ENCODE data around the gene MTAP.

MTAP gene

DNA sequence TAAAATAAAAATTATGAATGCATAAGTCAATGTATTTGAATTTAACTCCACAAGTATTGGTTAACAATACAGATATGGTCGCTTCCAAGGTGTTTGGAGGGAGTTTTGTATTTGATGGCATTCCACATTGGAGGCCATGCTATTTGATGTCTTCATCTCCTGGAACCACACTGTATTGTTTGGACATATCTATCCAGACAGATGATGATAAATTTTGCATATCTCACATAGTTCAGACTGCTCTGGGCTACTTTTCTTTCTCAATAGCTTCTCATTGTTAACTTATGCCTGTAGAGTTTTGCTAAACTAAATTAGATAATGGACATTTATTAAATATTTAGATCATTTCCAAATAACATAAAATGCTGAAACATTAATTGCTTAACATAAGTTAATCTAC is 133.7 kb downstream of the MTAP start:
- H3K14ac ChIP-seq (ENCODE audit: low read length in 2 of 2) = no peak overlapping the region
- no peak overlapping the region for H2BK12ac ChIP-seq (ENCODE audit: low read length in 2 of 2)
- H3K79me1 ChIP-seq (replicated peaks; ENCODE audit: low read length, poor library complexity, severe bottlenecking) = no peaks in the 10 kb centered on the region
- H3K4me1 ChIP-seq (ENCODE audit: control insufficient read depth, insufficient read depth, low read depth, low read length) = no peaks in the 10 kb centered on the region
- no peak overlapping the region for H3K23ac ChIP-seq (ENCODE audit: low read length in 2 of 2)
- H2AK5ac ChIP-seq (ENCODE audit: low read length, severe bottlenecking) = no peak overlapping the region
- H3K36me3 ChIP-seq (ENCODE audit: control insufficient read depth in 1 of 2, insufficient read depth in 2 of 2, low read depth in 1 of 2, low read length in 2 of 2) = peaks cover 0 to 4% of the 10 kb centered on the region in 2 experiments
- H2BK5ac ChIP-seq (ENCODE audit: low read depth, low read length, poor library complexity, severe bottlenecking) = no peak overlapping the region
- H3K4ac ChIP-seq (ENCODE audit: low read depth in 1 of 2, low read length in 2 of 2) = no peak overlapping the region
- DNase-seq = no peak
- no peaks in the 10 kb centered on the region for H3K9me3 ChIP-seq (ENCODE audit: control insufficient read depth, low read length)
- no peak overlapping the region for H3K18ac ChIP-seq (ENCODE audit: low read depth in 1 of 2, low read length in 2 of 2)
- no CpG with 5 or more reads among the region's 1 CpG for WGBS
- no peaks in the 10 kb centered on the region for H3K27me3 ChIP-seq (ENCODE audit: control insufficient read depth in 1 of 2, insufficient read depth in 1 of 2, low read length in 2 of 2)
- H3K4me3 ChIP-seq (ENCODE audit: insufficient read depth in 1 of 2, low read depth in 1 of 2, low read length in 2 of 2) = no peak overlapping the region
- H4K91ac ChIP-seq (ENCODE audit: low read length) = no peak overlapping the region
- H2AFZ ChIP-seq (ENCODE audit: low read depth, low read length) = no peak overlapping the region
- H3K27ac ChIP-seq (ENCODE audit: low read length, poor library complexity, severe bottlenecking) = no peak overlapping the region
- no peak overlapping the region for H3K9ac ChIP-seq (ENCODE audit: low read length)
- no peak overlapping the region for H3K4me2 ChIP-seq (ENCODE audit: low read length, poor library complexity, severe bottlenecking)
- H2BK15ac ChIP-seq (ENCODE audit: low read depth, poor library complexity, severe bottlenecking) = no peak overlapping the region
- H4K8ac ChIP-seq (ENCODE audit: low read length) = no peak overlapping the region
- no peak overlapping the region for H2BK120ac ChIP-seq (ENCODE audit: low read depth, low read length)

DNA sequence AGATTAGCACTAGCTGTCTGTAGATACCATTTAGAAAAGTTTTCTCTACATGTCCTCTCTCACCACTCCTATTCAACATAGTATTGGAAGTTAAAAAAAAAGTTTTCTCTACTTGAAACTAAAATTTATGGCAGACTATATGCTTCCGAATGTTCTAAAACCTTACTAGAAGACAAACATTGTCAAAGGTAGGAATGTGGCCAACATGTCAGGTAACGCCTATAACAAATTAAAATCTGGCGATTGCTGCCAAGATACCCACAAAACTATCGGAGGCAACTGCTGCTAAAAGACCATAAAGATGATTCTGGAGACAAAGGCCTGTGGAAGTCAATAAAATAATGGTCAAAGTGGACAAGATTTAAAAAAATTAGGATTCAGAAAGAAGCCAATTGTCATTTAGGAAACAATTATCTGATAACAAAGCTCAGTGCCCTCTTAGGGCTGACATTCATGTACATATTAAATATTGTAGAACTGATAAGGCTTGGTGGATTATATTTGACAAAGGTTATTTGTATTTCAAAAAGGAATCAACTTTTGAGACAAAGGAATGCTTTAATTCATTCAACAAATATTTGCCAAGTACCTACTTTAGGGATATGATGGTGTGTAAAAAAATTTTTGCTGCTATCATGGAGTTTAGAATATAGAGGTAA is 139.0 kb downstream of the MTAP start:
- Histone ChIP-seq H3K27ac (ENCODE audit: low read length, poor library complexity, severe bottlenecking) (no peak overlapping the region), H3K9me3 (ENCODE audit: control insufficient read depth, low read length) (no peaks in the 10 kb centered on the region), H2BK12ac (ENCODE audit: low read length in 2 of 2) (no peak overlapping the region), H3K14ac (ENCODE audit: low read length in 2 of 2) (no peak overlapping the region), H3K4me3 (ENCODE audit: insufficient read depth in 1 of 2, low read depth in 1 of 2, low read length in 2 of 2) (no peak overlapping the region), H4K91ac (ENCODE audit: low read length) (no peak overlapping the region), H3K27me3 (ENCODE audit: control insufficient read depth in 1 of 2, insufficient read depth in 1 of 2, low read length in 2 of 2) (no peaks in the 10 kb centered on the region), H4K8ac (ENCODE audit: low read length) (no peak overlapping the region), H3K36me3 (ENCODE audit: control insufficient read depth in 1 of 2, insufficient read depth in 2 of 2, low read depth in 1 of 2, low read length in 2 of 2) (no peaks in the 10 kb centered on the region), H2BK5ac (ENCODE audit: low read depth, low read length, poor library complexity, severe bottlenecking) (no peak overlapping the region), H2BK15ac (ENCODE audit: low read depth, poor library complexity, severe bottlenecking) (no peak overlapping the region), H2AFZ (ENCODE audit: low read depth, low read length) (no peak overlapping the region), H2BK120ac (ENCODE audit: low read depth, low read length) (no peak overlapping the region), H3K4me1 (ENCODE audit: control insufficient read depth, insufficient read depth, low read depth, low read length) (no peaks in the 10 kb centered on the region), H3K18ac (ENCODE audit: low read depth in 1 of 2, low read length in 2 of 2) (no peak overlapping the region), H3K4me2 (ENCODE audit: low read length, poor library complexity, severe bottlenecking) (no peak overlapping the region), H3K79me1 (replicated peaks; ENCODE audit: low read length, poor library complexity, severe bottlenecking) (no peaks in the 10 kb centered on the region), H2AK5ac (ENCODE audit: low read length, severe bottlenecking) (no peak overlapping the region), H3K4ac (ENCODE audit: low read depth in 1 of 2, low read length in 2 of 2) (no peak overlapping the region), H3K23ac (ENCODE audit: low read length in 2 of 2) (no peak overlapping the region), H3K9ac (ENCODE audit: low read length) (no peak overlapping the region)
- no peak for DNase-seq
- 97% methylated on average over 4 of the region's 4 CpGs for WGBS

DNA sequence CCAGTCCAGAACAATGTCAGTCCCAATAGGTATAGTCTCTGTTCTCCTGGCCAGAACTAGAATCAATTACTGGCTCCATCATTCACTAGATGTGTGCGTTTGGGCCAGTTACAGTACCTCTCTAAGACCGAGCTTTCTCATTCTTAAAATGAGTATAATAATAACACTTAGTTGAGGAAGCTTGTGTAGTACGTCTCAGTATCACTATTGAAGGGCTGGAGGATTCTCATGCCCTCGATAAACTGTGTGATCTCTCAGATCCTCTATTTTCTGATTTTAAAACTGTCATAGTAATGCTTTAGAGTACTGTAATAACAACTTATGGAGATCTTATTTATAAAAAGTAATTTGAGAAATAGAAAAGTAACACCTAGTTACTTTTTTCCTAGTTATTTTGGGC is 141.0 kb downstream of the MTAP start:
- no peaks in the 10 kb centered on the region for H3K9me3 ChIP-seq (ENCODE audit: control insufficient read depth, low read length)
- H3K4me2 ChIP-seq (ENCODE audit: low read length, poor library complexity, severe bottlenecking) = no peak overlapping the region
- no peak overlapping the region for H2BK120ac ChIP-seq (ENCODE audit: low read depth, low read length)
- no peak overlapping the region for H2BK5ac ChIP-seq (ENCODE audit: low read depth, low read length, poor library complexity, severe bottlenecking)
- H3K4me3 ChIP-seq (ENCODE audit: insufficient read depth in 1 of 2, low read depth in 1 of 2, low read length in 2 of 2) = no peak overlapping the region
- no peak overlapping the region for H3K9ac ChIP-seq (ENCODE audit: low read length)
- no peaks in the 10 kb centered on the region for H3K27me3 ChIP-seq (ENCODE audit: control insufficient read depth in 1 of 2, insufficient read depth in 1 of 2, low read length in 2 of 2)
- no peak overlapping the region for H2AK5ac ChIP-seq (ENCODE audit: low read length, severe bottlenecking)
- H3K23ac ChIP-seq (ENCODE audit: low read length in 2 of 2) = no peak overlapping the region
- no peaks in the 10 kb centered on the region for H3K79me1 ChIP-seq (replicated peaks; ENCODE audit: low read length, poor library complexity, severe bottlenecking)
- no peak overlapping the region for H2BK12ac ChIP-seq (ENCODE audit: low read length in 2 of 2)
- H4K91ac ChIP-seq (ENCODE audit: low read length) = no peak overlapping the region
- H2AFZ ChIP-seq (ENCODE audit: low read depth, low read length) = no peak overlapping the region
- H4K8ac ChIP-seq (ENCODE audit: low read length) = no peak overlapping the region
- no peak overlapping the region for H3K14ac ChIP-seq (ENCODE audit: low read length in 2 of 2)
- no peak overlapping the region for H2BK15ac ChIP-seq (ENCODE audit: low read depth, poor library complexity, severe bottlenecking)
- no peak overlapping the region for H3K4ac ChIP-seq (ENCODE audit: low read depth in 1 of 2, low read length in 2 of 2)
- H3K4me1 ChIP-seq (ENCODE audit: control insufficient read depth, insufficient read depth, low read depth, low read length) = no peaks in the 10 kb centered on the region
- no peaks in the 10 kb centered on the region for H3K36me3 ChIP-seq (ENCODE audit: control insufficient read depth in 1 of 2, insufficient read depth in 2 of 2, low read depth in 1 of 2, low read length in 2 of 2)
- no CpG with 5 or more reads among the region's 4 CpGs for WGBS
- H3K27ac ChIP-seq (ENCODE audit: low read length, poor library complexity, severe bottlenecking) = no peak overlapping the region
- no peak overlapping the region for H3K18ac ChIP-seq (ENCODE audit: low read depth in 1 of 2, low read length in 2 of 2)
- DNase-seq = no peak

DNA sequence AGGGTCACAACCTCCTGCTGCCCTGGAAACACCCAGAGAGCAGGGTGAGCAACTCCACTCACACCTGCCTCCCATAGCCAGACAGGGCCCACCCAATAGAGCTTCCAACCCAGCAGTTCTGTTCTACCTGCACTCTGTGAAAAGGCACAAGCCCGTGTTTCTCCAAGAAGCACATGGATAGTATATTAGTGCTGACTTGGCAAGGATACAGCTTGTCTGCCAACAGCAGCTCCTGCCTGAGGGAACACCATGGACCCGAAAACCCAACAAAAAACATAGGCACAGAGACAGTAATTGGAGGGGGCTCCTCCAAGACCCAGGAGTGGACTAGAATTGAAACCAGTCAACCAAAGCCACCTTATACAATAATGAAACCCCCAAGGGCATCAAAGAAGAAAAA is 143.2 kb downstream of the MTAP start:
- 77% methylated on average over 2 of the region's 2 CpGs for WGBS
- Histone ChIP-seq H4K8ac (ENCODE audit: low read length) (no peak overlapping the region), H3K18ac (ENCODE audit: low read depth in 1 of 2, low read length in 2 of 2) (no peak overlapping the region), H2BK120ac (ENCODE audit: low read depth, low read length) (no peak overlapping the region), H3K36me3 (ENCODE audit: control insufficient read depth in 1 of 2, insufficient read depth in 2 of 2, low read depth in 1 of 2, low read length in 2 of 2) (no peaks in the 10 kb centered on the region), H2BK15ac (ENCODE audit: low read depth, poor library complexity, severe bottlenecking) (no peak overlapping the region), H3K9me3 (ENCODE audit: control insufficient read depth, low read length) (no peaks in the 10 kb centered on the region), H3K27me3 (ENCODE audit: control insufficient read depth in 1 of 2, insufficient read depth in 1 of 2, low read length in 2 of 2) (no peaks in the 10 kb centered on the region), H3K4me3 (ENCODE audit: insufficient read depth in 1 of 2, low read depth in 1 of 2, low read length in 2 of 2) (no peak overlapping the region), H2AK5ac (ENCODE audit: low read length, severe bottlenecking) (no peak overlapping the region), H3K23ac (ENCODE audit: low read length in 2 of 2) (no peak overlapping the region), H3K4me1 (ENCODE audit: control insufficient read depth, insufficient read depth, low read depth, low read length) (no peaks in the 10 kb centered on the region), H3K4me2 (ENCODE audit: low read length, poor library complexity, severe bottlenecking) (no peak overlapping the region), H2AFZ (ENCODE audit: low read depth, low read length) (no peak overlapping the region), H3K4ac (ENCODE audit: low read depth in 1 of 2, low read length in 2 of 2) (no peak overlapping the region), H3K9ac (ENCODE audit: low read length) (no peak overlapping the region), H2BK12ac (ENCODE audit: low read length in 2 of 2) (no peak overlapping the region), H3K27ac (ENCODE audit: low read length, poor library complexity, severe bottlenecking) (no peak overlapping the region), H4K91ac (ENCODE audit: low read length) (no peak overlapping the region), H3K14ac (ENCODE audit: low read length in 2 of 2) (no peak overlapping the region), H3K79me1 (replicated peaks; ENCODE audit: low read length, poor library complexity, severe bottlenecking) (no peaks in the 10 kb centered on the region), H2BK5ac (ENCODE audit: low read depth, low read length, poor library complexity, severe bottlenecking) (no peak overlapping the region)
- no peak for DNase-seq

Data from mesenchymal stem cell (in vitro differentiated cells and primary cell).